Measurements from ENCODE around the gene DOCK11.

Gene DOCK11

DNA sequence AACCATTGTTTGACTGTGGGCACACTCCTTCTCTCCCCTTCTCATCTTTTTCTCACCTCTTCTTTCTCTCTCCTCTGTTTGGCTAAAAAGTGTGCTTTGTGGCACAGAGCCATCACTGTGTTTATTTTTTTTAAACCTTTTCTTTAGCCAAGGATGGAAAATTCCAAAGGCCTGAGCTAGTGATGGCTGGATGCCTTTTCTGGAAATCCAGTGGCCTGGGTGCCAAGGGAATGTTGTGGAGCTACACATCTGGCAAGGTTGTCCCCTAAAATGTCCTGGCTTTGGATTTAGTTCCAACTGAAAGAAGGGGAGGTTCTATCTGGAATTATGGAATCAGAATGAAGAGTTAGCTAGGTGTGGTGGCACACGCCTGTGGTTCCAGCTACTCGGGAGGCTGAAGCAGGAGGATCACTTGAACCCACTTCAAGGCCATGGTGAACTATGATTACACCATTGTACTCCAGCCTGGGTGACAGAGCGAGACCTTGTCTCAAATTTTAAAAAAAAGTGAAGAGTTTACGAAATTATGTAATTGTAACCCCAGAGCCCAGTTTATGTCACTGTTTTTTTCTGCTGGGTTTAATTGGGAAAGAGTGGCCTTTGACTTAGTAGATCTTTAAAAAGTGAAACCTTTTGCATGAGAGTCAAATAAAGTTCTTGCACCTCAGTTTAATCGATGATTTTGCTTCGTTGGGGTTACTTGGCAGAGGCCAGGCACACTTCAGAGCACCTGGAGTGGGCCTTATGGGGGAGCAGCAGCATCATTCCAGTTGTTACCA, 17.7 kb downstream of the DOCK11 start:
- Histone ChIP-seq H3K4me3 (ENCODE audit: low read depth, low read length, poor library complexity, severe bottlenecking) (no peak overlapping the region), H3K27me3 (ENCODE audit: insufficient read depth, low read length) (no peaks in the 10 kb centered on the region), H2AFZ (ENCODE audit: low read length) (no peak overlapping the region), H3K79me2 (ENCODE audit: insufficient read depth, low read length) (no peaks in the 10 kb centered on the region), H3K9ac (ENCODE audit: low read length) (no peak overlapping the region), H3K4me2 (ENCODE audit: low read length) (no peak overlapping the region), H3F3A (ENCODE audit: insufficient read depth, low read length) (no peaks in the 10 kb centered on the region), H3K9me2 (ENCODE audit: low read depth, low read length) (no peaks in the 10 kb centered on the region), H3K27ac (ENCODE audit: low read depth, low read length, poor library complexity, severe bottlenecking) (no peak overlapping the region), H3K4me1 (ENCODE audit: insufficient read depth, low read length, severe bottlenecking) (peaks cover 10% of the 10 kb centered on the region), H3K9me3 (ENCODE audit: low read length) (no peaks in the 10 kb centered on the region), H4K20me1 (ENCODE audit: insufficient read depth, low read length) (no peaks in the 10 kb centered on the region), H3K36me3 (ENCODE audit: insufficient read depth, low read length) (0 out of 2 replicates have a peak, but pooled peaks cover 7% of the 10 kb centered on the region)
- no peak for TF ChIP-seq EZH2 (IDR thresholded peaks at IDR 0.05; ENCODE audit: borderline replicate concordance, low read length)
- TF ChIP-seq, protein P1, sequence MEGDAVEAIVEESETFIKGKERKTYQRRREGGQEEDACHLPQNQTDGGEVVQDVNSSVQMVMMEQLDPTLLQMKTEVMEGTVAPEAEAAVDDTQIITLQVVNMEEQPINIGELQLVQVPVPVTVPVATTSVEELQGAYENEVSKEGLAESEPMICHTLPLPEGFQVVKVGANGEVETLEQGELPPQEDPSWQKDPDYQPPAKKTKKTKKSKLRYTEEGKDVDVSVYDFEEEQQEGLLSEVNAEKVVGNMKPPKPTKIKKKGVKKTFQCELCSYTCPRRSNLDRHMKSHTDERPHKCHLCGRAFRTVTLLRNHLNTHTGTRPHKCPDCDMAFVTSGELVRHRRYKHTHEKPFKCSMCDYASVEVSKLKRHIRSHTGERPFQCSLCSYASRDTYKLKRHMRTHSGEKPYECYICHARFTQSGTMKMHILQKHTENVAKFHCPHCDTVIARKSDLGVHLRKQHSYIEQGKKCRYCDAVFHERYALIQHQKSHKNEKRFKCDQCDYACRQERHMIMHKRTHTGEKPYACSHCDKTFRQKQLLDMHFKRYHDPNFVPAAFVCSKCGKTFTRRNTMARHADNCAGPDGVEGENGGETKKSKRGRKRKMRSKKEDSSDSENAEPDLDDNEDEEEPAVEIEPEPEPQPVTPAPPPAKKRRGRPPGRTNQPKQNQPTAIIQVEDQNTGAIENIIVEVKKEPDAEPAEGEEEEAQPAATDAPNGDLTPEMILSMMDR (IDR thresholded peaks at IDR 0.05; ENCODE audit: low read length): no peak

- H3K9me2 ChIP-seq (ENCODE audit: low read depth, low read length): no peaks in the 10 kb centered on the region
- no peaks in the 10 kb centered on the region for H3K27me3 ChIP-seq (ENCODE audit: insufficient read depth, low read length)
- TF ChIP-seq, protein P1 (IDR thresholded peaks at IDR 0.05; ENCODE audit: low read length): no peak
- TF ChIP-seq EZH2 (IDR thresholded peaks at IDR 0.05; ENCODE audit: borderline replicate concordance, low read length): no peak
- H3K4me2 ChIP-seq (ENCODE audit: low read length): no peak overlapping the region
- 0 out of 2 replicates have a peak, but pooled peaks cover 3% of the 10 kb centered on the region for H3K36me3 ChIP-seq (ENCODE audit: insufficient read depth, low read length)
- no peak overlapping the region for H2AFZ ChIP-seq (ENCODE audit: low read length)
- H3K27ac ChIP-seq (ENCODE audit: low read depth, low read length, poor library complexity, severe bottlenecking): no peak overlapping the region
- no peaks in the 10 kb centered on the region for H3K9me3 ChIP-seq (ENCODE audit: low read length)
- no peaks in the 10 kb centered on the region for H4K20me1 ChIP-seq (ENCODE audit: insufficient read depth, low read length)
- no peaks in the 10 kb centered on the region for H3K4me1 ChIP-seq (ENCODE audit: insufficient read depth, low read length, severe bottlenecking)
- no peaks in the 10 kb centered on the region for H3K79me2 ChIP-seq (ENCODE audit: insufficient read depth, low read length)
- no peaks in the 10 kb centered on the region for H3F3A ChIP-seq (ENCODE audit: insufficient read depth, low read length)
- H3K9ac ChIP-seq (ENCODE audit: low read length): no peak overlapping the region
- no peak overlapping the region for H3K4me3 ChIP-seq (ENCODE audit: low read depth, low read length, poor library complexity, severe bottlenecking)
Observed at GRCh38 chrX:118519411-118520215, 24.0 kb downstream of the DOCK11 start.

- no peak overlapping the region for H3K9ac ChIP-seq (ENCODE audit: low read length)
- TF ChIP-seq, protein P1 (IDR thresholded peaks at IDR 0.05; ENCODE audit: low read length): no peak
- TF ChIP-seq EZH2 (IDR thresholded peaks at IDR 0.05; ENCODE audit: borderline replicate concordance, low read length): no peak
- no peaks in the 10 kb centered on the region for H3K4me1 ChIP-seq (ENCODE audit: insufficient read depth, low read length, severe bottlenecking)
- no peaks in the 10 kb centered on the region for H3F3A ChIP-seq (ENCODE audit: insufficient read depth, low read length)
- no peak overlapping the region for H3K4me3 ChIP-seq (ENCODE audit: low read depth, low read length, poor library complexity, severe bottlenecking)
- H3K27me3 ChIP-seq (ENCODE audit: insufficient read depth, low read length): no peaks in the 10 kb centered on the region
- no peaks in the 10 kb centered on the region for H3K9me3 ChIP-seq (ENCODE audit: low read length)
- H3K36me3 ChIP-seq (ENCODE audit: insufficient read depth, low read length): no peaks in the 10 kb centered on the region
- no peak overlapping the region for H2AFZ ChIP-seq (ENCODE audit: low read length)
- no peaks in the 10 kb centered on the region for H3K79me2 ChIP-seq (ENCODE audit: insufficient read depth, low read length)
- no peak overlapping the region for H3K27ac ChIP-seq (ENCODE audit: low read depth, low read length, poor library complexity, severe bottlenecking)
- no peak overlapping the region for H3K4me2 ChIP-seq (ENCODE audit: low read length)
- no peaks in the 10 kb centered on the region for H4K20me1 ChIP-seq (ENCODE audit: insufficient read depth, low read length)
- no peaks in the 10 kb centered on the region for H3K9me2 ChIP-seq (ENCODE audit: low read depth, low read length)
Observed at GRCh38 chrX:118520216-118521206, 24.9 kb downstream of the DOCK11 start.
